Keratinocyte (primary cell): ENCODE data around the gene TRPC4AP.

ENCODE experiments used
- EZH2 ChIP-seq: IDR thresholded peaks from one replicate; pipeline ENCODE4 v1.6.1; 2012; ENCODE audit warnings: inconsistent platforms, mild to moderate bottlenecking, low read length, moderate library complexity
- TF ChIP-seq, protein P1 (sequence below), 3 experiments: IDR thresholded peaks in 1 of 3; conservative IDR thresholded peaks in 1 of 3; optimal IDR thresholded peaks in 1 of 3; 2 replicates in 2 of 3; 3 replicates in 1 of 3; pipeline versions ENCODE3 to v1.5.1; 2011; ENCODE audit warnings: low read length in 3 of 3, mild to moderate bottlenecking in 3 of 3, moderate library complexity in 2 of 3, control low read depth in 1 of 3, inconsistent platforms in 1 of 3; ENCODE audit not compliant: insufficient read depth in 2 of 3; ENCODE audit errors: extremely low read depth in 1 of 3

DNA sequence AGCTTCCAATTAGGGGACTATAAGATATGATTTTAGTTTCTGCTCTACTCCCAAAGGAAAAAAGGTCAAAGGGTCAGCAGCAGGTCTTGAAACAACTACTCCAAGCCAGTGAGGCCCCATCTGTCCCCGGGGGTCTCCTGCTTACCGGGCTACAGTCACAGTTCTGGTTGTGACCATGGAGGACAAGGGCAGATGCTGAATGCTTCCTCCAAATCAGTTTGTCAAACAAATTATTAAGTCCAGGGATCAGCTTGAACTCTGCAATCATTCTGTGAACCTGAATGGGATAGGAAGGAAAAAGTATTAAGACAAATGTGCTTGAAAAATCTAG is 76.8 kb downstream of the TRPC4AP start:
- TF ChIP-seq, protein P1, sequence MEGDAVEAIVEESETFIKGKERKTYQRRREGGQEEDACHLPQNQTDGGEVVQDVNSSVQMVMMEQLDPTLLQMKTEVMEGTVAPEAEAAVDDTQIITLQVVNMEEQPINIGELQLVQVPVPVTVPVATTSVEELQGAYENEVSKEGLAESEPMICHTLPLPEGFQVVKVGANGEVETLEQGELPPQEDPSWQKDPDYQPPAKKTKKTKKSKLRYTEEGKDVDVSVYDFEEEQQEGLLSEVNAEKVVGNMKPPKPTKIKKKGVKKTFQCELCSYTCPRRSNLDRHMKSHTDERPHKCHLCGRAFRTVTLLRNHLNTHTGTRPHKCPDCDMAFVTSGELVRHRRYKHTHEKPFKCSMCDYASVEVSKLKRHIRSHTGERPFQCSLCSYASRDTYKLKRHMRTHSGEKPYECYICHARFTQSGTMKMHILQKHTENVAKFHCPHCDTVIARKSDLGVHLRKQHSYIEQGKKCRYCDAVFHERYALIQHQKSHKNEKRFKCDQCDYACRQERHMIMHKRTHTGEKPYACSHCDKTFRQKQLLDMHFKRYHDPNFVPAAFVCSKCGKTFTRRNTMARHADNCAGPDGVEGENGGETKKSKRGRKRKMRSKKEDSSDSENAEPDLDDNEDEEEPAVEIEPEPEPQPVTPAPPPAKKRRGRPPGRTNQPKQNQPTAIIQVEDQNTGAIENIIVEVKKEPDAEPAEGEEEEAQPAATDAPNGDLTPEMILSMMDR (optimal IDR thresholded peaks at IDR 0.05 in 1 of 3, IDR thresholded peaks at IDR 0.05 in 1 of 3, conservative IDR thresholded peaks at IDR 0.05 in 1 of 3; ENCODE audit: extremely low read depth in 1 of 3, insufficient read depth in 2 of 3, low read length in 3 of 3) = no peak
- no peak for TF ChIP-seq EZH2
